Mesenteric fat pad (tissue), 1 donor: ENCODE measurements around the gene CDKN2C. TPM values are rescaled to one million over a fixed set of nuclear protein-coding genes. Genes with fewer than 3 reads are reported as not detected.

Experiments
- DNase-seq: peaks from one replicate; pipeline ENCODE4 v3.0.0-alpha.2; 2020; ENCODE audit warnings: low spot score
- total RNA-seq: library from RNA; stranded (reverse); fragmentation: NEBNext Ultra II Directional; extraction: Animal tissue kit (Norgen Biotek cat#: 25700); gene quantifications from one replicate; pipeline ENCODE4 v1.2.1, GENCODE V29; 2021
- donor health status: DM: yes; HTN: yes; CAD: no.

Gene CDKN2C
- total RNA-seq, 1 donor from 2014 or later, result 33.1 TPM

DNA sequence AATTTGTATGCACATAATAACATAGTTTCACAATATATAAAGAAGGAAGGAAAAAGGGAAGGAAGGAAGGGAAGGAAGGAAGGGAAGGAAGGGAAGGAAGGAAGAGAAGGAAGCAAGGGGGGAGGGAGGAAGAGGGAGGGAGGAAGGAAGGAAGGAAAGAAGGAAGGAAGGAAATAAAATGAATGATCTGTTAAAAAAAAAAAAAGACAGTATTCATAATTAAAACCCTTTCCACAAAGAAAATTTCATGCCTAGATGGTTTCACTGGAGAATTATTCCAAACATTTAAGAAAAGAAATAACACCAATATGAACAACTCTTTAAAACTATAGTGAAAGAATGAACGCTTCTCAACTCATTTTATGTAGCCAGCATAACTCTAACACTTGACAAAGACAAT, 44.8 kb downstream of the CDKN2C start:
- DNase-seq, result no peak

DNA sequence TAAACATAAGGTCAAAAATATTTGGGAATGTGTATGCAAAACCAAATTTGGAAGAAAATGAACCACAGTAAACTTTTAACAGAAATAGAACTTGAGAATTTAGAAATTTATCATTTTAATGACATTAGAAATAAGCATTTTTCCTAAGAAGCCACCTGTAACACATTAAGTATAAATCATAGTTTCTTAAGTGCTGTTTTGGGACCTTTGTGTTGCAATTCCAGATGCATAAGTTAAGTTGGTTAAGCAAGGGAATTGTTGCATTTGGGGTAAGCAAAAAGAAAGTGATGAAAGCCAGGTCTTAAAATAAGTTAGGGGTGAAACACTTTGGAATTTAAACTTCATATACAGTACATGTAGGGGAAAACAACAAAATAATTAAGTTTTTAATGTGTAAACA, 49.8 kb downstream of the CDKN2C start:
- no peak for DNase-seq

Other genes with a start within 250 kb of the CDKN2C start
- gene FAF1, start 10.0 kb upstream of the CDKN2C start, total RNA-seq, result 47.8 TPM
- gene C1orf185, start 132.0 kb downstream of the CDKN2C start, total RNA-seq, result not detected